ENCODE results near the gene FDX1.

DNA sequence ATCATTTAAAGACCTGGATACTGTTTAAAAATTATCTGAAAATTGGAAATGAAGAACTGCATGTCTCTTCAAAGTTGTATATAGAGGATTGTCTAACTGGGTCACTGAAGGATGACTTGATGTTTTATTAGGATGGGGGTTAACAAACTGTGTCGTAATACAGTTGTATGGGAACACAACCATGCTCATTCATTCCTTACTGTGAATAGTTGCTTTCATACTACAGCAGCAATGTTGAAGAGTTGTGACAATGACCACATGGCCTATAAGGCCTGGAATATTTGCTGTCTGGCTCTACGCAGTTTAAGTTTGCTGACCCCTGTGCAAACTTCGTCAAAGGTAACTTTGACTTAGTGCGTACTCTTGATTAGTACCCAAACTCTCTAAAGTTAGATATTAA, 38.4 kb downstream of the FDX1 start:
- TF ChIP-seq, protein P1, sequence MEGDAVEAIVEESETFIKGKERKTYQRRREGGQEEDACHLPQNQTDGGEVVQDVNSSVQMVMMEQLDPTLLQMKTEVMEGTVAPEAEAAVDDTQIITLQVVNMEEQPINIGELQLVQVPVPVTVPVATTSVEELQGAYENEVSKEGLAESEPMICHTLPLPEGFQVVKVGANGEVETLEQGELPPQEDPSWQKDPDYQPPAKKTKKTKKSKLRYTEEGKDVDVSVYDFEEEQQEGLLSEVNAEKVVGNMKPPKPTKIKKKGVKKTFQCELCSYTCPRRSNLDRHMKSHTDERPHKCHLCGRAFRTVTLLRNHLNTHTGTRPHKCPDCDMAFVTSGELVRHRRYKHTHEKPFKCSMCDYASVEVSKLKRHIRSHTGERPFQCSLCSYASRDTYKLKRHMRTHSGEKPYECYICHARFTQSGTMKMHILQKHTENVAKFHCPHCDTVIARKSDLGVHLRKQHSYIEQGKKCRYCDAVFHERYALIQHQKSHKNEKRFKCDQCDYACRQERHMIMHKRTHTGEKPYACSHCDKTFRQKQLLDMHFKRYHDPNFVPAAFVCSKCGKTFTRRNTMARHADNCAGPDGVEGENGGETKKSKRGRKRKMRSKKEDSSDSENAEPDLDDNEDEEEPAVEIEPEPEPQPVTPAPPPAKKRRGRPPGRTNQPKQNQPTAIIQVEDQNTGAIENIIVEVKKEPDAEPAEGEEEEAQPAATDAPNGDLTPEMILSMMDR (conservative IDR thresholded peaks at IDR 0.05; ENCODE audit: low read length), result no peak
- no peak for TF ChIP-seq EZH2phosphoT487 (IDR thresholded peaks at IDR 0.05; ENCODE audit: borderline replicate concordance, low read depth, low read length)

Data from OCI-LY7 (cell line).